Mesothelial cell of epicardium (in vitro differentiated cells): Measurements from ENCODE around the gene KIAA1755. TPM values are rescaled to one million over a fixed set of nuclear protein-coding genes. Genes with fewer than 3 reads are reported as not detected.

Experiments
- DNase-seq, 2 experiments: peaks; one replicate each; pipeline ENCODE4 v3.0.0; 2021; ENCODE audit warnings: low spot score in 2 of 2; ENCODE audit not compliant: unreplicated experiment in 2 of 2
- H3K27ac Mint-ChIP-seq: 2 replicates; pipeline ENCODE4 v1.8.0; 2021; ENCODE audit warnings: mixed read lengths
- H3K27me3 Mint-ChIP-seq: 2 replicates; pipeline ENCODE4 v1.8.0; 2021; ENCODE audit warnings: low read depth, mixed read lengths
- H3K36me3 Mint-ChIP-seq: 2 replicates; pipeline ENCODE4 v1.8.0; 2021; ENCODE audit warnings: mixed read lengths
- H3K4me1 Mint-ChIP-seq: 2 replicates; pipeline ENCODE4 v1.8.0; 2021; ENCODE audit warnings: mixed read lengths
- H3K4me3 Mint-ChIP-seq: 2 replicates; pipeline ENCODE4 v1.8.0; 2021; ENCODE audit warnings: mild to moderate bottlenecking, moderate library complexity, mixed read lengths
- H3K9me3 Mint-ChIP-seq: 2 replicates; pipeline ENCODE4 v1.8.0; 2021; ENCODE audit warnings: mixed read lengths
- CTCF ChIP-seq: fragments of 200-600 bp; sonication (generic); IDR thresholded peaks from one replicate; pipeline ENCODE4 v1.5.0; 2021; ENCODE audit warnings: antibody characterized with exemption; ENCODE audit not compliant: unreplicated experiment
- total RNA-seq: library from RNA; stranded (reverse); gene quantifications from 3 replicates; pipeline ENCODE4 v1.2.1, GENCODE V29; 2021

Gene KIAA1755
- total RNA-seq, 1 donor from 2014 or later = 4.4 TPM

DNA sequence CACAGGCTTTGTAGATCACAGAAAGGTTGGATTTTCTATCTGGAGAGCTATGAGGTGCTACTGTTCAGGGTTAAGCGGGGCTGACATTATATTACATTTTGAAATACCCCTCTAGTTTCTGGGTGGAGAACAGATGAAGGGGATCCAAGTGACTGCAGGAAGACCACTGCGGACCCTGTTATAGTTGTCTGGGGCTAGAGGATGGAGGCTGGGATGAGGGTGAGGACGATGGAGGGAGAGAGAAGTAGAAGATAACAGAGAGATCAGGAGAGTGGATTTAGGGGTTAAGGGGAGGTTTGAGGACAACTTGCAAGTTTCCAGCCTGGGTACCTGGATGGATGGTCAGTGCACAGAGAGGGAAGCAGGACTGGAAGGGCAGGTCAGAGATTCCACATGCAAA lies 52.0 kb downstream of the KIAA1755 start:
- Mint-ChIP-seq H3K4me1 (no peaks in the 10 kb centered on the region), H3K36me3 (no peaks in the 10 kb centered on the region), H3K4me3 (no peak overlapping the region), H3K27me3 (no peaks in the 10 kb centered on the region), H3K9me3 (peaks cover 7% of the 10 kb centered on the region), H3K27ac (no peak overlapping the region)
- DNase-seq = no peak
- no peak for TF ChIP-seq CTCF

- no peaks in the 10 kb centered on the region for H3K36me3 Mint-ChIP-seq
- no peaks in the 10 kb centered on the region for H3K27me3 Mint-ChIP-seq
- H3K27ac Mint-ChIP-seq = no peak overlapping the region
Measured at GRCh38 chr20:38208088-38208487, 52.4 kb downstream of the KIAA1755 start.

GRCh38 chr20:38207621-38208020 lies 52.9 kb downstream of the KIAA1755 start:
- no peaks in the 10 kb centered on the region for H3K4me1 Mint-ChIP-seq
- TF ChIP-seq CTCF = no peak
- H3K9me3 Mint-ChIP-seq = peaks cover 7% of the 10 kb centered on the region
- H3K4me3 Mint-ChIP-seq = no peak overlapping the region
- H3K36me3 Mint-ChIP-seq = no peaks in the 10 kb centered on the region
- DNase-seq = no peak
- no peaks in the 10 kb centered on the region for H3K27me3 Mint-ChIP-seq
- no peak overlapping the region for H3K27ac Mint-ChIP-seq

More at GRCh38 chr20:38208088-38208487, 52.4 kb downstream of the KIAA1755 start:
- Mint-ChIP-seq H3K4me3 (no peak overlapping the region), H3K4me1 (no peaks in the 10 kb centered on the region), H3K9me3 (peaks cover 7% of the 10 kb centered on the region)
- no peak for DNase-seq
- no peak for TF ChIP-seq CTCF

DNA sequence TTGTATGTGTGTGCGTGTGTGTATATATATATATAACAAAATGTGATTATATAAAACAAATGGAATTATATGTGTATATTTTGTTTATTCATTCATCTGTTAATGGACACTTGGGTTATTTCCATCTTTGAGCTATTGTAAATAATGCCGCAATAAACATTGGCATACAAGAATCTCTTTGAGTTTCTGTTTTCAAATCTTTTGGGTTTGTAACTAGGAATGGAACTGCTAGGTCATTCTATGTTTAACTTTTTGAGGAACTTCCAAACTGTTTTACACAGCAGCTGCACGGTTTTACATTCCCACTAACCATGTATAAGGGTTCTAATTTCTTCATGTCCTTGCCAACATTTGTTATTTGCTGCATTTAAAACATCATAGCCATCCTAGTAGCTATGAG lies 55.5 kb downstream of the KIAA1755 start:
- Mint-ChIP-seq H3K4me3 (no peak overlapping the region), H3K36me3 (no peaks in the 10 kb centered on the region), H3K9me3 (peaks cover 7% of the 10 kb centered on the region), H3K27me3 (no peaks in the 10 kb centered on the region), H3K27ac (no peak overlapping the region), H3K4me1 (no peaks in the 10 kb centered on the region)
- DNase-seq = no peak
- TF ChIP-seq CTCF = no peak

DNA sequence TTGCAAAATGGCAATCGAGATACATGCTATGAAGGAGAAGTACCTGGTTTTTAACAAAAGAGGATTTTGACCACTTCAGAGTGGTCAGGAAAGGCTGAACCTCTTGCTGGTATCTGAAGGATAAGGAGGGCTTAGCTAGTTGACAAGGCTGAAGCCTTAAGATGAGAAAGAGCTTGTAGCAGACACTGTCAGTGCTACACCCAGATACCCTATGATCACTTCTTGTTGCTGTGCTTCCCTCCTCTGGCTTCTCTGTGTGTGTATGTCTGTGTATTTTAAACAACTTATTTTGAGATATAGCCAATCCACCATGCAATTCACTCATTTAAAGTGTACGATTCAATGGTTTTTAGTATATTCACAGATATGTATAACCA lies 56.6 kb downstream of the KIAA1755 start:
- Mint-ChIP-seq H3K36me3 (no peaks in the 10 kb centered on the region), H3K27ac (no peak overlapping the region), H3K9me3 (peaks cover 7% of the 10 kb centered on the region), H3K27me3 (no peaks in the 10 kb centered on the region), H3K4me1 (no peaks in the 10 kb centered on the region), H3K4me3 (no peak overlapping the region)
- DNase-seq = no peak
- no peak for TF ChIP-seq CTCF

DNA sequence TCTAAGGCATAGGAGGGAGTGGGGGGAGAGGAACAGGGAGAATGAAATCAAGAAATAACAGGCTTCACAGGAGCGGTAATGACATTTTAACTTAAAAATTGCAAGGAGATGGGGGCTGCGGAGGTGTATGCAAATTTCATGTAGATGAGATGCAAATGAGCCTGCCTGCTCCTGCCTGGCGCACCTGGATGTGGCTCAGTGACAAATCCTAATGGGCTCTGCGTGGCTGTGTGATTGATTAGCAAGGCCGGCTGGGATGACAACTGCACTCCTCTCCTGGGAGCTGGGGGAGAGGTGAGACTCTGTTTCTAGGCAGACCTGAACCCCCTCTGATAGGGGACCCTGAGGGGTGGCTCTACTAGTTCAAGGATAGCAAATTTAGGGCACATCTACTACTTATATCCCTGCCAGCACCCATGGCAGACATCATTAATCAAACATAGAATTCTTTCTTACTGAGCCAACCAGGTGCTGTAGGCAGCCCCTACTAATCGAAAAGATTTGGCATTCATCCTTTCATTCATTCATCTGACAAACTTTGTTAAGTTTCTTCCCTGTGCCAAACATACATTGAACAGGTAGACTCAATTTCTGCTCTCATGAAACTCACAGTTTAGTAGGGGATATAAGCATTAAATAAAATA lies 57.1 kb downstream of the KIAA1755 start:
- H3K36me3 Mint-ChIP-seq = no peaks in the 10 kb centered on the region
- H3K4me3 Mint-ChIP-seq = no peak overlapping the region
- no peak for DNase-seq
- no peak overlapping the region for H3K27ac Mint-ChIP-seq
- H3K9me3 Mint-ChIP-seq = peaks cover 7% of the 10 kb centered on the region
- no peaks in the 10 kb centered on the region for H3K27me3 Mint-ChIP-seq
- no peak for TF ChIP-seq CTCF
- no peaks in the 10 kb centered on the region for H3K4me1 Mint-ChIP-seq
